ENCODE measurements around the gene KCNH4.

DNA sequence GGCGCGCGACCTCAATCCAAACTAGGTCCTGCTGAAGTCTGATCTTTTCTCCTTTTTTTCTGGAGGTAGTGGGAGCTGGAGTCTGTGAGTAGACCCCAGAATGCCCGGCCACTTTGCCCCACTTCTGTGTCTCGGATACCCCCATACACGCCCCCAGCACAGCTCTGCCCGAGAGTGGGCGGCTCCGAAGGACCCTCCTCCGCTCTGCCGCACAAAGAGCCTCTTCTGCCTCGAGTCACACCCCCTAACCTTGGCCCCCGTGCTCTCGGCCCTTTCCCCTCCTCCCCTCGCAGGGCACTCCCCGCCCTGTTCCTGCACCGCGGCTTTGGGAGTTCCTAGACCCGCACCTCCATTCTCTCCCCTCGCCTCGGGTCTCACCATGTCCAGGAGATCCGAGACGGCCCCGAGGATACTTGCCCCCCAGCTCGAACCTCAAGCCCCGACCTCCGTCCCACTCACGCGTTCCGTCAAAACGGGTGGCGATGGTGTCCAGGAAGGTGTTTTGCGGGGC is 476 bp downstream of the KCNH4 start:
- TF ChIP-seq, protein P1, sequence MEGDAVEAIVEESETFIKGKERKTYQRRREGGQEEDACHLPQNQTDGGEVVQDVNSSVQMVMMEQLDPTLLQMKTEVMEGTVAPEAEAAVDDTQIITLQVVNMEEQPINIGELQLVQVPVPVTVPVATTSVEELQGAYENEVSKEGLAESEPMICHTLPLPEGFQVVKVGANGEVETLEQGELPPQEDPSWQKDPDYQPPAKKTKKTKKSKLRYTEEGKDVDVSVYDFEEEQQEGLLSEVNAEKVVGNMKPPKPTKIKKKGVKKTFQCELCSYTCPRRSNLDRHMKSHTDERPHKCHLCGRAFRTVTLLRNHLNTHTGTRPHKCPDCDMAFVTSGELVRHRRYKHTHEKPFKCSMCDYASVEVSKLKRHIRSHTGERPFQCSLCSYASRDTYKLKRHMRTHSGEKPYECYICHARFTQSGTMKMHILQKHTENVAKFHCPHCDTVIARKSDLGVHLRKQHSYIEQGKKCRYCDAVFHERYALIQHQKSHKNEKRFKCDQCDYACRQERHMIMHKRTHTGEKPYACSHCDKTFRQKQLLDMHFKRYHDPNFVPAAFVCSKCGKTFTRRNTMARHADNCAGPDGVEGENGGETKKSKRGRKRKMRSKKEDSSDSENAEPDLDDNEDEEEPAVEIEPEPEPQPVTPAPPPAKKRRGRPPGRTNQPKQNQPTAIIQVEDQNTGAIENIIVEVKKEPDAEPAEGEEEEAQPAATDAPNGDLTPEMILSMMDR (IDR thresholded peaks at IDR 0.05; ENCODE audit: low read depth, low read length, missing input control), result no peak
- TF ChIP-seq, protein P2, sequence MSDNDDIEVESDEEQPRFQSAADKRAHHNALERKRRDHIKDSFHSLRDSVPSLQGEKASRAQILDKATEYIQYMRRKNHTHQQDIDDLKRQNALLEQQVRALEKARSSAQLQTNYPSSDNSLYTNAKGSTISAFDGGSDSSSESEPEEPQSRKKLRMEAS (IDR thresholded peaks at IDR 0.05), result no peak
- TF ChIP-seq TAF1 (conservative IDR thresholded peaks at IDR 0.05), result no peak
- TF ChIP-seq FOXA1 (IDR thresholded peaks at IDR 0.05), result no peak
- no peak for TF ChIP-seq YY1 (IDR thresholded peaks at IDR 0.05)
- TF ChIP-seq, protein P3, sequence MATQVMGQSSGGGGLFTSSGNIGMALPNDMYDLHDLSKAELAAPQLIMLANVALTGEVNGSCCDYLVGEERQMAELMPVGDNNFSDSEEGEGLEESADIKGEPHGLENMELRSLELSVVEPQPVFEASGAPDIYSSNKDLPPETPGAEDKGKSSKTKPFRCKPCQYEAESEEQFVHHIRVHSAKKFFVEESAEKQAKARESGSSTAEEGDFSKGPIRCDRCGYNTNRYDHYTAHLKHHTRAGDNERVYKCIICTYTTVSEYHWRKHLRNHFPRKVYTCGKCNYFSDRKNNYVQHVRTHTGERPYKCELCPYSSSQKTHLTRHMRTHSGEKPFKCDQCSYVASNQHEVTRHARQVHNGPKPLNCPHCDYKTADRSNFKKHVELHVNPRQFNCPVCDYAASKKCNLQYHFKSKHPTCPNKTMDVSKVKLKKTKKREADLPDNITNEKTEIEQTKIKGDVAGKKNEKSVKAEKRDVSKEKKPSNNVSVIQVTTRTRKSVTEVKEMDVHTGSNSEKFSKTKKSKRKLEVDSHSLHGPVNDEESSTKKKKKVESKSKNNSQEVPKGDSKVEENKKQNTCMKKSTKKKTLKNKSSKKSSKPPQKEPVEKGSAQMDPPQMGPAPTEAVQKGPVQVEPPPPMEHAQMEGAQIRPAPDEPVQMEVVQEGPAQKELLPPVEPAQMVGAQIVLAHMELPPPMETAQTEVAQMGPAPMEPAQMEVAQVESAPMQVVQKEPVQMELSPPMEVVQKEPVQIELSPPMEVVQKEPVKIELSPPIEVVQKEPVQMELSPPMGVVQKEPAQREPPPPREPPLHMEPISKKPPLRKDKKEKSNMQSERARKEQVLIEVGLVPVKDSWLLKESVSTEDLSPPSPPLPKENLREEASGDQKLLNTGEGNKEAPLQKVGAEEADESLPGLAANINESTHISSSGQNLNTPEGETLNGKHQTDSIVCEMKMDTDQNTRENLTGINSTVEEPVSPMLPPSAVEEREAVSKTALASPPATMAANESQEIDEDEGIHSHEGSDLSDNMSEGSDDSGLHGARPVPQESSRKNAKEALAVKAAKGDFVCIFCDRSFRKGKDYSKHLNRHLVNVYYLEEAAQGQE (IDR thresholded peaks at IDR 0.05), result peak; percentile 70
- no peak for TF ChIP-seq RAD21 (IDR thresholded peaks at IDR 0.05)
- TF ChIP-seq GABPA (IDR thresholded peaks at IDR 0.05 in 1 of 2, conservative IDR thresholded peaks at IDR 0.05 in 1 of 2), result no peak
